ENCODE measurements around the gene NPTXR.

The NPTXR gene

DNA sequence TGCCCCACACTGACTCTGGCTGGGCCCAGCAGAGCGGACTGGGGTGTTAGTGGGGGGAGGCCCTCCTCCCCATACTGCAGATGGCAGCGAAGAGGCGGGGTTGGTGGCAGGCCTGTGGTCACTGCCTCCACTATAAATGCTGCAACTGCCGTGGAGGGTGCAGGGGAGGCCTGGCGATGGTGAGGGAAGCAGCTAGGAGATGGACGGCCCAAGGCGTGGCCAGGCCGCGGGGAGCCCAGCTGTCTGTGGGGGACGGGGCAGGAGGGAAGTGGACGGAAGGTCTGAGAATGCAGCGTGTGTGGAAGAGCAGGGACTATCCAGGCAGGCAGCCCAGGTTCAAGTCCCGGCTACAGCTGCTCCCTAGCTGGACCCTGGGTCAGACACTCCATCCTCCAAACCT lies 68.2 kb downstream of the NPTXR start:
- TF ChIP-seq ZNF274 (IDR thresholded peaks at IDR 0.05; ENCODE audit: low read depth, low read length) = no peak
- no peak overlapping the region for H3K4me3 ChIP-seq (ENCODE audit: low read length)

DNA sequence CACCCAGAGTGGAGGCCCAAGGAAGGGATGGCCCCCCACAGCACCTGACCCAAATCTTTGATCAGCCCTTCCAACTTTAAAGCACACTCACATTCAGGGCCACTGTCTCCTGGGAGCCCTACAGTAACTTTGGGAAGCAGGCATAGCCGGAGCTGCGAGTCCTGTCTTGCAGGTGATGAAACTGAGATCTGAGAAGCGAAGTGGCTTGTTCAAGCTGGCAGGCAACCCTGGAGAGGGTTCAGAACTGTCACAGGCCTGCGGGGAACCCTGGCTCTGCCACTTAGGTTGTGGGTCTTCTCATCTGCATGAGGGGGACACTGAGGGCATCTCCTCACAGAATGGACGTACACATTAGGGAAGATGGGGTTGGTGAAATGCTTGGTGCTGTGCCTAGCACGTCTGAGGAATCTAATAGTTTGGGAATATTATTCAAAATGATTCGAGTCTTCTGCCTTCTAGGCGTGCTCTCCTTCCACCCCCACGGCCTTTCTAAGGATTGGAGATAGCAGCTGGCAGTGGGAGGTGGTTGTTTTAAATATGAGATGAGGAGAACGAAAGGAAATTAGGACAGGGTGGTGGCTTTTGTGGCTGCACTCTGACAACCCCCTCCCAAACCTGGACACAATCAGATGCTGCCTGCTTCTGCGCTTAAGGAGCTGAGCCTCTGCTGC lies 69.2 kb downstream of the NPTXR start:
- H3K4me3 ChIP-seq (ENCODE audit: low read length) = no peak overlapping the region
- no peak for TF ChIP-seq ZNF274 (IDR thresholded peaks at IDR 0.05; ENCODE audit: low read depth, low read length)

DNA sequence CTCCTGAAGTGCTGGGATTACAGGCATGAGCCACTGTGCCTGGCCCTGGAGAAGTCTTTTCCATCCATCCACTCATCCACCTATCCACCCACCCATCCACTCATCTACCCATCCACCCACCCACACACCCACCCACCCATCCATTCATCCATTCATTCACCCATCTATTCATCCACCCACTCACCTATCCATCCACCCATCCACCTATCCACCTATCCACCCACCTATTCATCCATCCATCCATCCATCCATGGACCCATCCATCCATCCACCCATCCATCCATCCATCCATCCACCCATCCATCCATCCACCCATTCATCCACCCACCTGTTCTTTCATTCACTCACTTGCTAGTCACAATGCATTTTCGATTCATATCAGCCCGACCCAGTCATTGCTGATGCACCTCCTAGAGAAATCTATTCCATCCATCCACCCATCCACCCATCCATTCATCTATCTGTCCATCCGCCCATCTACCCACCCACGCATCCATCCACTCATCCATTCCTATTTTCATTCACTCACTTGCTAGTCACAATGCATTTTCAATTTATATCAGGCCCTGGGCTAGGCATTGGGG lies 70.4 kb downstream of the NPTXR start:
- no peak for TF ChIP-seq ZNF274 (IDR thresholded peaks at IDR 0.05; ENCODE audit: low read depth, low read length)
- H3K4me3 ChIP-seq (ENCODE audit: low read length) = no peak overlapping the region

DNA sequence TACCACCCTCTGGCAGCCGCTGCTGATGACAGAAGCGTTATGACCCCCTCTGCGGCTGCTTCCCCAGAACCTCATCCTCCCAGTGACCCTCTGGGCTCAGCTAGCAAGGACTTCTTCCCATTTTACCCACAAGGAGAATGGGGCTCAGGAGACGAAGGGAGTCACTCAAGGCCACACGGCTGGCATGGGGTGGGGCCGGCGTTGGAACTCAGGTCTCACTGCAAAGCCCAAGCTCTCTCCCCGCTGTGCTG lies 71.3 kb downstream of the NPTXR start:
- TF ChIP-seq ZNF274 (IDR thresholded peaks at IDR 0.05; ENCODE audit: low read depth, low read length) = no peak
- H3K4me3 ChIP-seq (ENCODE audit: low read length) = no peak overlapping the region

DNA sequence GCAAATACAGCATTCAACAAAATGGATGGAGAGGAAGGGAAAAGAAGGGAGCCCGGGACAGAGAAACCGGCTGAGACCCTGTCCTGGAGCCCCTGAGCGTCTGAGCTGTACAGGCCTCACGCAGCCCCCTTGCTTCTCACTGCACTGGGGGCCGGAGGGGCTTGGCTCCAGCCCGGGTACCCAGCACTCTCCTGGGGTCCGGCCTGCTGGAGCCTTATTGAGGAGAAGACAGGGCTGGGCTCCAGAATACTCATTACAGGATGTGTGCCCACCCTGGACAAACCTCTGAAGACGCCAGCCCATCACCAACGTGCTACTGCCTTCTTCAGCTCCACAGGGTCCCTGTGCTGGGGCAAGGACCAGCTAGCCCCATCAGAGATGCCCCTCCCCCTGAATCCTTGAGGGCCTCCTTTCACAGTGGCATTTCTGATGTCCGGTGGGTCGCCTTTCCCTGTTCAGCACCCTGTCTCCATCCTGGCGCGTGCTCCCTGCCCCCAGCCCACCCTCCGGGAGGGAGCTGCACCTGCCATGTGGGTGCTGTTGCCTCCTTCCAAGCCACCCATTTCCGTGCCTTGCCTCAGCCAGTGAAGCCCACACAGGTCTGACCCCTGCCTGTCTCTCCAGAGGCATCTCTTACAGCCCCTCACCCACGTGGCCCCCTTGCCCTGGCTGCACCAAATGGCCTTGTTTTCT lies 73.4 kb downstream of the NPTXR start:
- no peak overlapping the region for H3K4me3 ChIP-seq (ENCODE audit: low read length)
- TF ChIP-seq ZNF274 (IDR thresholded peaks at IDR 0.05; ENCODE audit: low read depth, low read length) = no peak
